ENCODE results near the gene SLC22A23.

Gene SLC22A23

DNA sequence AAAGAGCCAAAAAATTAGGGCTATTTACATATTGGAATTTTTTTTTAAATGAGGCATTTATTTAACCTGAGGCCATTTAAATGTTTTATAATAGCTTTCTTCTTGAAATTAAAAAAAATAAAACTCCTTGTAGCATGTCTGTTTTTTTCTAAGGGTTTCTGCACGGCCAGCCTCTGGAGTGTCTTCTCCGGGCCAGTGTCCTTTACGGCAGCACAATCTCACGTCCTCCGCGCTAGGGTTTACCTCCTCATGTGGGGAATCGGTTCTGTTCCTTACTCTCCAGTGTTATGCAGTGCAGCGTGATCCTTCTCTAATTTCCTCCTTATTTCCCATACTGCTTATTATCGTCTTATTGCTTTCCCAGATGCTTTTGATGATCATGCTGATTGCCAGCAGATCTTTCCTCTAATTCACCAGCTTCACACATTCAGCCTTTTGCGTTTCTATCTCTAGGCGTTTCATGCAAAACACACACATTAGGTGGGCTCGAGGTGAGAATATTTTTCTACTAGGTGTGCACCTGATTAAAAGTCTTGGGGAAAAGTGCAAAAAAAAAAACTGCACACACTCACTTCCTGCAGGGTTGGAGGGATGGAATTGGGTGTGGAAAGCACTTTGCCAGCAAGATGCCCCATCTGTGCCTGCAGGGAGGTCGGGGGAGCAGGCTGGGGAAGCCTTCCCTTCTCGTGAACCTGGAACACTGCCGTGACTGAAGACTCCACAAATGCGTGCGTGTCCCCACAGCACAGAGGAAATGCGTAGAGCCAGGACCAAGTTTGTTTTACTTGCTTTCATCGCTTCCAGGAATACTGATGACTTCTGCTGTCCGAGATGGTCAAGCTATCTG, 142.0 kb downstream of the SLC22A23 start:
- DNase-seq = no peak

DNA sequence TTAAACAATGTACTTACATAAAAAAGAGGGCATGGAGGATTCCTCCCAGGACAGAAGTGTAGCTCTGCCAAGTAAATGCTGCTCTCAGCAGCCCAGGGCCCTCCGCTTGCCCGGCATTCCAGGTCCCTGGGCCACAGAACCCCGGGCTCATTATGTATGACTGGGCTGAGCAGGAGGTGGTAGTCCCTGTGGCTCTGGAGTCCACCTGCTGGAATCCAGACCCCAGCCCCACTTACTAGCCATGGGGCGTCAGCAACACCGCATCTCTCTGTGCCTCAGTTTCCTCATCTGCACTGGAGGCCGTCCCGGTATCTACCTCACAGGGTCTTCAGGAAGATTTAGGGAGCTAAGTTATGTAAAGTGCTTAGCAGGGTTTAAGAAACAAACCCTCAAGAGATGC, 142.7 kb downstream of the SLC22A23 start:
- no peak for DNase-seq

DNA sequence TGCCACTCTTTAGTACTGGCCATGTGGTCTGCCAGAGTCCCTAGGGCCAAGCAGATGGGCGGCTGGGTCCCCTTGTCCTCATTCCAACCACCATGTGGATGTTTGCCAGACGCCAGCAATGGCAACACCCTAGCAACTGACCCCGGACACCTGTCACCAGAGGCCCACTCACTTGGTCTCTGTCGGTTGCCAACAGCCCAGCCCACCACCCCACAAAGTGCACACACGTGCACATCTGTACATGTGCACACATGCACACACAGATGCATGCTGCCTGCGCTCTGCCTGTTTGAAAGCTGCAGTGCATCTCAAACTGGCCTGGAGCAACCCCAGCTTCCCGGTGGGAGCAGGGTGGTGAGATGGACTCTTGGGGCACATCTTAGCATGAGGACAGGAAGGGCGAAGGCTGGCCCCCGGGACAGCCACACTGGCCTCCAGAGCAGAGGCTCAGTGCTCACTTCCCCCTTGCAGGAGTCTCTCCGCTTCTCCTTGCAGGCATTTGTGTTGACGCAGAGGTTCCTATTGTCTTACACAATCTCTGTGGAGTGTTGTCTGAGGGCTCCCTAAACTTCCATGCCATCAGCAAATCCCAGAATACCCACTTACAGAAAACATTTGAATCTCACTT, 144.1 kb downstream of the SLC22A23 start:
- DNase-seq = no peak

DNA sequence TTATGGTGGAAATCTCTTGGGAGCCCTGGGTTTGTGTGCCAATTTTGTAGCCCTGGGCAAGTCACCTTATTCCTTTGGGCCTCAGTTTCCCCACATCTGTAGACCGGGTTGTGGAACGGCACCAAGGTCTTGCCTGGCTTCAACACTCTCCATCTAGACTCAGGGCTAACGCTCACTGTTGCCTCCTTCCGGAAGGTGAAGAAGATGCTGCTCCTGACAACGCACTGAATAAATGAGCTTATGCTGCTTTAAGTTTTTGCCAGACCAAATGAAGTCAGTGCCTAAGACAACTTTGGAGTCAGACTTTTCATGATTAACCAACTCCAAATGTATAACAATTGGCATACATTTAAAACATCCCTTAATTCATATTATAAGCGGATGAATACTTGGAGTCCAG, 145.0 kb downstream of the SLC22A23 start:
- no peak for DNase-seq

DNA sequence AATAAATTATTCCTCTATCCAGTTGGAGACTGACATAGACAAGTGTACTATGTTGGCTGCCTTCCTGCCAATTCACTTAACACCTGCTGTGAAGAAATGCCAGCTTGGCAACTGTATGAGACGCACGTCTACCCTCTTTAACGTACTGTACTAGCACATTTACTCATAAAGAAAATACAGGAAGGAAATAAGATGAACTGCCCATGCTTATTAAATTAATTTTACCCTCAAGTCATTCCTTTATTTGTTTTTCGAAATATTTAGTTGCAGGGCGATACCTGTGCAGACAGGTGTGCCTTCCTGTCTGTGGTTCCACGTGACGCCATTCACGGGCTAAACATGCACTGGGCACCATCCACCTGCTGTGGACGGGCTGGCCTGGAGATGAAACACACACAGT, 146.1 kb downstream of the SLC22A23 start:
- no peak for DNase-seq

DNA sequence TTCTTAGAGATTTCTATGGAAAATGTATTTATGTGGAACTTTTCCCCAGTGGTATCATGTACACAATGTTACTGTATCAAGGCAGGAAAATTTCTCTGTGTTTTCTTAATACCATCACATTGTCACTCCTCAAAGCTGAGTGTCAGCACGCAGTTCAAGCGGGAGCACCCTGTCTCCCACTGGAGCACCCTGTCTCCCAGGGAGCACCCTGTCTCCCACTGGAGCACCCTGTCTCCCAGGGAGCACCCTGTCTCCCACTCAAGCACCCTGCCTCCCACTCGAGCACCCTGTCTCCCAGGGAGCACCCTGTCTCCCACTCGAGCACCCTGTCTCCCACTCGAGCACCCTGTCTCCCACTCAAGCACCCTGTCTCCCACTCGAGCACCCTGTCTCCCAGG, 146.8 kb downstream of the SLC22A23 start:
- no peak for DNase-seq

DNA sequence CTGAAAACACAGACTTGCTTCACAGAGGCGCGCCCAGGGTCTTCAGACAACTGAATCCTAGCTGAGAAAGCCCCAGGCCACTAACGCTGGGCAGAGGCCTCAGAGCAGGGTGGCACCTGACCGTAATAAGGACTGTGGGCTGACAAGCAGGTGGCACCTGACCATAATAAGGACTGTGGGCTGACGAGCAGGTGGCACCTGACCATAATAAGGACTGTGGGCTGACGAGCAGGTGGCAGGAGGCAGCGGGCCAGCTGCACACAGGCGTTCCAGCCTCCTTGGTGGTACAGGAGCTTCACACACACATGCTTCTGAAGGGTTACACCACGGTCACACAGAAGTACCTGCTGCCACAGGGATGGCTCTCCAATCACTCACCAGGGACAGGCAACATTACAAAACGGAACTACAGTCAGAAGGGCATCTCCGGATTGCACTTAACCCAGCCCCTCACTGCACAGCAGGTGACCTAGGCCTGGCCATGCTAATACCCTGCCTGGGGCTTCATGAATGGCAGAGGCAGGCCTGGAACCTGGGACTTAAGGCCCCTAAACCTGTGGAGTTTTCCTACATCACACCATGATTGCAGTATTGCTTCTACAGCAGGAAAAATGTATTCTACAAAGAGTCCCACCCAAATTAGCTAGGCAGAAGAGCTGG, 147.3 kb downstream of the SLC22A23 start:
- DNase-seq = no peak

DNA sequence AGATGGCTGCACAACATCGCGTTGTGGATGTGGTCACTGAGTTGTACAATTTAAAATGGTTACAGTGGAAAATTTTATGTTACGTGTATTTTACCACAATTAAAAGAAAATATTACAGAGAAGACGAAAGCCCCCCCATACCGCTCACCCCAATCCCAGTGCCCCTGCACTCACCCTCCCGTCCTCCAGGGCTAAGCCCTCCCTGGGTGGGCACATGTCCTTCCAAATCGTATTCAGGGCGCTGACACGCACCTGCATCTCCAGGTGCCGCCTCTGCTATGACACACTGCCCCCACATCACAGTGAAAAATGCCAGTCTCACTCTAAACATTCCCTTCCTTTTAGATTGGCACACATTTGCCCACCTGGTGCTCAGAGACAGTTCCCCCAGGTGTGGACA, 148.7 kb downstream of the SLC22A23 start:
- no peak for DNase-seq

DNA sequence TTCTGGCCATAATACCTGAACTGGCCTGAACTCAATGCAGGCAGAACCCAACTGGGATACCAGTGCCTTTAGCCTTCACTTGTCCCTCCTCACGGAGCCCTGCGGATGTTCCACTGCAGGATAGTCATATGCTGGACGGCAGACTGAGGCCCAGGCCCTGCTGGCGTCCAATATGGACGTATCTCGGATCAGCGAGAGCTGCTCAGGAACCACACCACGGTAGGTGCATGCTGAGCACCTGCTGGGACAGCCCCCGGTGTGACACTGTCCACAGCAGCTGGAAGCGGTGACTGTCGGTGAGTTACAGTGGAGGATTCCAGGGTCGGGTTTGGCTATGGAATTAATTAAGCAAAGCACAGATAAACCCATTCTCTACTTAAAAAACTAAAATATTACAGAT, 149.4 kb downstream of the SLC22A23 start:
- DNase-seq = no peak

DNA sequence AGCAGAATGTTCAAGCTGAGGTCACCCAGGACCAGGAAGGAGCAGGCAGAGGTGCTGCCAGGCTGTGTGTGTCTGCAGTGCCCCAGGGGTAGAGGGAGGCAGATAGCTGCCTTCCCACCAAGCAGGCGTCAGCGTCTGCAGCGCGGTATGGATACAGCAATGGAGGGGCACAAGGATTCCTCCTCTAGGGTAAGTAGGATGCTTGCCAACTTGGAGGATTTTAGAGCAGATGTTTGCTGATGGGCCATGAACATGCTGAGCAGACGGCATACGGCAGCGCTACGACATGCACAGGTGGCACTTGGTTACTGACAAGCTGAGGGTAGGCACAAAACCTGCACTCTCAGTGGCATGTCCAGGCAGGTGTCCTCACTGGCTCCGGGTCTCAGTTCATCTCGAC, 150.0 kb downstream of the SLC22A23 start:
- DNase-seq = no peak

DNA sequence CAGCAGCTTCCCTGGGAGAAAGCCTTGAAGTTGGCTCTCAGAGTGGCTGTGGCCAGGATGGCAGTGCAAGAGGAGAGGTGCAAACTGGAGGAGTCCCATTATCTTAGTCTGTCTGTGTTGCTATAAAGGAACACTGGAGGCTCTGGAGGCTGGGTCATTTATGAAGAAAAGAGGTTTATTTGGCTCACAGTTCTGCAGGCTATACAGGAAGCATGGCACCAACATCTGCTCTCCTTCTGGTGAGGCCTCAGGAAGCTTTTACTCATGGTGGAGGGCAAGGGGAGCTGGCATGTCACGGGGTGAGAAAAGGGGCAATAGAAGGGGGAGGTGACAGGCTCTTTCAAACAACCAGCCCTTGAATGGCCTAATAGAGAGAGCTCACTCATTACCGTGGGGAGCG, 151.0 kb downstream of the SLC22A23 start:
- no peak for DNase-seq

DNA sequence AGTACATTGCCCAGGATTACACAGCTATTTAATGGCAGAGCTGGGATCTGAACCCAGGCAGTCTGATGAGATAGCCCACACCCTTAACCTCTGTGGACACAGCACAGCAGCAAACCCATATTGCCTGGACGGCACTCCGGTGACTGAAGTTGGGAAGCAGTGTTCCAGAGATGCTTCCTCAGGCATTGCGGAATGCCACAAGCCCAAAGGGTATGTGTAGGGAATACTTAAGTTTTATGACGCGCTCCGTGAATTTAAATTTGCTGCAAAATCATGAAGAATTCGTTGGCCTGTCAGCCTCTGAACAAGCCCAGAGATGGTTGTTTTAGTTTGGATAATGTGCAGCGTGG, 151.7 kb downstream of the SLC22A23 start:
- no peak for DNase-seq

DNA sequence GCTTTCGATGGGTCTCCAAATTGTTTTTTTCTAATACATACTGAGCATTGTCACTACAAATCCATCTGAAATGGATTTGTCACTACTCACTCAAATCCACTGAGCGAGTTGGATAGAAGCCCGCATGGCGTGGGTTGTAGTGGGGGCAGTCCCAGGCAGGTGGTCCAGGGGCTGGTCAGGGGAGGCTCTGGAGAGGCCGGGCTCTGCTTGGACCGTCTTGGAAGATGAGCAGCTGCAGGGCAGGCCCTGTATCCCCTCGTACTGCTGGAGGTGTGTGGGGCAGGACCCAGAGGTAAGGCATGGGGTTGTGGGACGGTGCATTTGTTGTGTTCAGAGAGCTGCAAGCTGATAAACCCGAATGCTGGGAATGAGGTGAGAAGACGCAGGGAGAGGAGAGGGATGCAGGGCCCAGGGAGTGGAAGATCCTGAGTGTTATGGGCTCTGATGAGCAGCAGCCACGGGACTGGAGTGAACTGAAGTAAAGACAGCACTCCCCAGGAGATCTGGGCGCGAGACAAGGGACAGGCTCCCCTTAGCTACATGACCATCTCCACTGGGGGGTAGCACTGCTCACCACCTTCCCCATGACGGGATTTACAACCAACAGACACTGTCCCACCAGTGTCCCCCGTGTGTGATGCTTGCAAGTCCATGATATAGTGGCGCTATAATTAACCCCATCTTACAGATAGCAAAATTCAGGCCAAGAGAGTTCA, 152.2 kb downstream of the SLC22A23 start:
- DNase-seq = no peak

DNA sequence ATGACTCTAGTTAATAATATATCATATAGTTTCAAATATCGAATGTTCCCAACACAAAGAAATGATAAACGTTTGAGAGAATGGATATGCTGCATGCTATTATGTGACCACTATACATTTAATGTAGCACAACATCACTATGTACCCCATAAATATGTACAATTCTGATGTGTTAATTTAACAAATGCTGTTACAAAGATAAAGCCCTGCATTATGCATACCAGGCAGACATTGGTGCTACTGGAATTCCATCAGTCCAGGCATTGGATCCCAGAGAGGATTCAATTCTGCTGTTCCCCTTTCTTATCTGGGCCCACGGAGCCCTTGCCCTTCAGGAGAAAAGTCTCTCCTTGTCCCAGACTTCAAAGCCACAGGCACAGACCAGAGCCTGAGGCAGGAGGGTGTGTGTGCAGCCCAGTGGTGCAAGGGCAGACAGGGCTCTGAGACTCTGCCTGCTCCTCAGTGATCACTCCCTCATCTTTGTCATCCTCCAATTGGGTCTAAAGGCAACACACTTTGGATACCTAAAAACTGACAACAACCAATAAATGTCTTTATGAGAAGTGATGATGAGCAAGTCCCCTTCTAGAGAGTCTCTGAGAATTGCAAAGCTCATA, 152.9 kb downstream of the SLC22A23 start:
- no peak for DNase-seq

DNA sequence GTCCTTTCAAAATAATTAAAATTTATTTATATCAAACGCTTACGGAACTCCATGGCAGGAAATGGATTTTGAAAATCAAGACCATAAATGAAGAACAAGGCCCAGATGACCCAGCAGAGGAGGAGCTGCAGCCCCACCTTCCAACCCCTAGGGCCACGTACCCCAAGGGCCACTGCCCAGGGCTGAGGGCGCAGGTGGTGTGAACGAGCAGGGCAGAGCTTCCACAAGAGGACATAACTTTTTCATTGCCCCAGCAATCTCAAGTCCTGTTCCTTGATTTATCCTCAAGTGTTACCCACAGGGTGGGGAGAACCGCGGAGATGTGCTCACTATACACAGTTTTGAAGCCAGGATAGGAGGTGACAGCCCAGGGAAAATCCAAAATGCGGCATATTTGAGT, 155.3 kb downstream of the SLC22A23 start:
- DNase-seq = no peak

DNA sequence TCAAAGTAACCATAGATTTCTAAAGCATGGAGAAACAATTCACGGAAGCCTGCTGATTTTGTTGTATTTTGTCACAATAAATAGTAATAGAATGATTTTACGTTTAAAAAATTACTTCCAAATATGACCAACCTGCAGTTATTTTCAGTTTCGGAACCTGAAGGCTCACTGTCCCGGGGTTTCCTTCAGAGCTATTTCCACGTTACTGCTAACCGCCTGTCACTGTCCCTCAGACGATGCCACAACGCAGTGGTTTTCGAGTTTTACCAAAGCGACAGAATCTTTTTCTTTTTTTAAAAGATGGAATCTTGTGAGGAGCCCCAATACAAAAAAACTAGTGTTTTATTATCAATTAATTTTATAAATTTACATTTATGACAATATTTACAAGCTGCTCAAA, 157.6 kb downstream of the SLC22A23 start:
- no peak for DNase-seq

DNA sequence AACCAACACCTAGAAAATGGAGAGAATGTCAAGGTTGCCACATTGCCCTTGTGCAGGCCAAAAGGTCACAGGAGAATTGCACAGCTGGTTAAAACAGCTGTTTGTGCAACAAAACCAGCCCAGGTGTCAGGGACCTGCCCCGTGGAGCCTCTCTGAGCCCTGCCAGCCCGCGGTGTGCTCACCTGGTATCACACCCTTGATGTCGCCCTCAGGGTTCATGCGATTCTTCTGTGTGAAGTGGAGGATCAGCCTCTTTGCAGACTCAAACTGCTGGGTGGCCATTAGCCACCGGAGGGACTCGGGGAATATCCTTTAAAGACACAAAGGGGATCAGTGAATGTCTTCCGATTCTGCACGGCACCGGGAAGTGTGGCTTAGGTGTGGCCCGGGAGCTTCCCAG, 158.9 kb downstream of the SLC22A23 start:
- DNase-seq = no peak

DNA sequence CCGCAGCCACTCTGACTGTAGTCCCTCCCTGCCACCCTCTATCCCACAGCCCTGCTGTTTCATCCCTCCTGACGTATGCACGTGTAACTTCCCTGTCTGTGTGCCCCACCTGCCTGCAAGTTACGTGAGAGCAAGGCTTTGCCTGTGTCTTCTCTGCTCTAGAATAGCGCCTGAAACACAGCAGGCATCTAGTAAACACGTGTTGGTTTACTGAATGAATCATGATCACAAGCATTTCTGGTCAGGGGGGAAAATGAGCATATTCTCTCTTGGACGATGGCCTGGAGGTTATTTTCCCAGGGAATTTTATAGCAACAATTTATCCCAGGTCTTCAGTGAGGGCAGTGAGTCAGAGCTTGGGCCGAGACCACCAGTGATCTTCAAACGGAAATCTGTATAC, 159.8 kb downstream of the SLC22A23 start:
- no peak for DNase-seq

DNA sequence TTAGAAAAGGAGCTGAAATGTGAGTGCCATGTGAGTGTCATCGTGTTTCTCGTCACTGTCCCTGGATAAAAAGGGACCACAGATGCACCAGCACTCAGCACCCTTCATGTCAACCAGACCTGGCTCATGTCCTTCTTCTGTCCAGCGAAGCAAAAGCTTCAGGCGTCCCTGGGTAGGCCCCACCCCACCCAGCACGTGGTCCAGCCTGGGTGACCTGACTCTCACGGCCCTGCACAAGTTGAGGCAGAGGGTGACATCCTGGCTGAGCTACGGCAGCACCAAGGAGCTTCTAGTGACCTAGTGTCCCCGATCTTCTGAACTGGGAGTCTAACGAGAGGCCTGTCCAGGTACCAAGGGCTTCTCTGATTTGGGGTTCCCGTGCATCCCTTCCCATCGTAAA, 160.3 kb downstream of the SLC22A23 start:
- no peak for DNase-seq

DNA sequence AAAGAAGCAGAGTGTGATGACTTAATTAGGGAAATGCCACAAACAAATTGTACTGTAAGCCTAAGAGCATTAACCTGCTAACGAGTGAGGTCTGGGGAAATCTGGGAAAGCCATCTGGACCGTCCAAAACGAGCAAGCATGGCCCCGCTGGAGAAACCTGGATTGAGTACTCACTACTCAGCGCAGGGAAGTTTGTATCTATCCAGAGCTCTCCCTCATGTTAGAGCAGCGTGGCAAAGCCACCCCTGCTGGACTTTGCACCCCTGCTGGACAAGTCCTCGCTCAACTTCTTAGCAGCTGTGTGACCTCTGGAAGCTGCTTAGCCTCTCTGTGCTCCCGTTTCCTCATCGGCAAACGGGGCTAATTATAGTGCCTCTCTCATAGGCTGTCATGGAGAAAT, 160.8 kb downstream of the SLC22A23 start:
- DNase-seq = no peak

DNA sequence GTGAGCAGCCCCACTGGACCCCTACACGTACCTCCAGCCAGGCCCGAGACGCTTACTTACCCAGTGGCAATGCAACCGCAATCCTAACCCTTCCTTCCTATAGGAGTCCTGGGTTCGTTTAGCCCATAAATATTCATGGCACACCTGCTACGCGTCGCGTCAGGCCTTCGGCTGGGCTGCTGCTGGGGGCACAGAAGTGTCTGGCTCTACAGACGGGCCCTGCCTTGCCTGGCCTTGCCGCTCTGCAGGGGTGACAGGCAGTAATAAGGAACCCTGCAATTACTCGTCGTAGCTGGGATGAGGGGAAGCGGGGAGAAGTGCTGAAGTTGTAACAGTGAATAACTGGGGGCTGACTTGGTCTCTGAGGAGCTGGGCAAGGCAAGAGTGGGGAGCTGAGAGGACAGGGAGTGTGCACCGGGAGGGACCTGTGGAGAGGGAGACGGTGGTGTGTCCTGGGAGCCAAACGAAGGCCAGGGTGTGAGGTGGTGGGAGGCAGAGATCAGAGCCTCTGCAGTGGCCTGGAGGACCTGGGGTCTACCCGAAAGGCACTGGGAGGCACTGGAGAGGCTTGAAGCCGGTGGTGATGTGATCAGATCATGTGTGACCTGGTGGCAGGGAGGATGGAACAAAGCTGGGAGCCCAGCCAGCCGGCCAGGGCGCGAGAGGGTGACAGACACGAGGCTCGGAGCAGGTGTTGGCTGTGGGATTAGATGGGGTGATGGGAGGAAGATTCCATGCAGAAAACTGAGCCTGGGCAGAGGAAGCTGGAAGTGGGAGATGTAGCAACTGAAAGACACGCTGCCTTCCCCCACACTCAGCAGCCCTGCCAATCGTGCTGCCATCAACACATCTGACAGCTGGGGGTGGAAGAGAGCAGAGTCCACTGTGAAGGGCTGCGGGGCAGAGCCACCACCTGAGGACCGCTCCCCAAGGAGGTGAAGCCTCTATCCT, 161.7 kb downstream of the SLC22A23 start:
- DNase-seq = no peak

DNA sequence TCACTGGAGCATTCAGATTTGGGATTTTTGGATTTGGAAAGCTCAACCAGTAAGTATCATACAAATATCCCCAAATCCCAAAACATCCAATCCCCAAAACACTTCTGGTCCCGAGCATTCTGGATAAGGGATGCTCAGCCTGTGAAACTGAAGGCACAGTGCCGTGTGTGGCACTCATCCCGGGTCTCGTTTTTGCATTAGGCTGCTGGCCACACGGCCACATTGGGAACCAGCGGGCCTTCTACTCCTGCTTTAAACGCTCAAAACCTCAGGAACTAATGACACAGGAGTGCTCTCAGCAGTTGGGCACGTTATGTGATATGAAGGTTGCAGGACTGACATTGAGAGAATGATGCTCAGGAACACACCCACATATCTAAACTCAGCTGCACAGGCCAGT, 162.5 kb downstream of the SLC22A23 start:
- no peak for DNase-seq
